Stomach (tissue), 4 donors: Measurements from ENCODE around the gene OR4E2.

ENCODE experiments used
- EP300 ChIP-seq: sonication (generic); formaldehyde crosslinking; IDR thresholded peaks from one replicate; pipeline ENCODE4 v1.6.1; 2017; ENCODE audit warnings: antibody characterized with exemption
- POLR2A ChIP-seq, 4 donors: fragments of 450-650 bp; IDR thresholded peaks; one replicate each; pipeline ENCODE4 v1.6.1; 2016; ENCODE audit warnings: antibody characterized with exemption in 4 of 4, control low read depth in 2 of 4, mild to moderate bottlenecking in 1 of 4, moderate library complexity in 1 of 4
- POLR2AphosphoS5 ChIP-seq, 3 donors: sonication (generic); formaldehyde crosslinking; IDR thresholded peaks; one replicate each; pipeline ENCODE4 v1.6.1; 2016; ENCODE audit warnings: antibody characterized with exemption in 3 of 3
- TF ChIP-seq, protein P1 (sequence below), 7 experiments: fragments of 450-650 bp in 4 of 7; fragments of 200-600 bp in 3 of 7; sonication (generic) in 3 of 7; IDR thresholded peaks; one replicate each; pipeline ENCODE4 v1.5.1; 2016 to 2019; ENCODE audit warnings: antibody characterized with exemption in 7 of 7, control low read depth in 2 of 7, mild to moderate bottlenecking in 1 of 7

GRCh38 chr14:21673718-21674117 lies 20.1 kb downstream of the OR4E2 start, which contains the start of gene OR4E1:
- TF ChIP-seq, protein P1, sequence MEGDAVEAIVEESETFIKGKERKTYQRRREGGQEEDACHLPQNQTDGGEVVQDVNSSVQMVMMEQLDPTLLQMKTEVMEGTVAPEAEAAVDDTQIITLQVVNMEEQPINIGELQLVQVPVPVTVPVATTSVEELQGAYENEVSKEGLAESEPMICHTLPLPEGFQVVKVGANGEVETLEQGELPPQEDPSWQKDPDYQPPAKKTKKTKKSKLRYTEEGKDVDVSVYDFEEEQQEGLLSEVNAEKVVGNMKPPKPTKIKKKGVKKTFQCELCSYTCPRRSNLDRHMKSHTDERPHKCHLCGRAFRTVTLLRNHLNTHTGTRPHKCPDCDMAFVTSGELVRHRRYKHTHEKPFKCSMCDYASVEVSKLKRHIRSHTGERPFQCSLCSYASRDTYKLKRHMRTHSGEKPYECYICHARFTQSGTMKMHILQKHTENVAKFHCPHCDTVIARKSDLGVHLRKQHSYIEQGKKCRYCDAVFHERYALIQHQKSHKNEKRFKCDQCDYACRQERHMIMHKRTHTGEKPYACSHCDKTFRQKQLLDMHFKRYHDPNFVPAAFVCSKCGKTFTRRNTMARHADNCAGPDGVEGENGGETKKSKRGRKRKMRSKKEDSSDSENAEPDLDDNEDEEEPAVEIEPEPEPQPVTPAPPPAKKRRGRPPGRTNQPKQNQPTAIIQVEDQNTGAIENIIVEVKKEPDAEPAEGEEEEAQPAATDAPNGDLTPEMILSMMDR (IDR thresholded peaks at IDR 0.05) = no peak
- TF ChIP-seq POLR2A (IDR thresholded peaks at IDR 0.05) (no peak), EP300 (no peak), POLR2AphosphoS5 (IDR thresholded peaks at IDR 0.05) (no peak)
